Activated CD4-positive, alpha-beta memory T cell treated with anti-CD3 and anti-CD28 coated beads, Interleukin-2, amount 10 ng/mL, durations not matched to agents 7 days and 5 days (primary cell): ENCODE results near the gene CD209. TPM values are rescaled to one million over a fixed set of nuclear protein-coding genes. Genes with fewer than 3 reads are reported as not detected.
"Not testable (repeated sequence)": the region's sequence is repeated elsewhere in the genome, so short reads cannot be mapped to it uniquely, and the experiment has no call there.

ENCODE experiments used
- CTCF ChIA-PET: fragments of 350-600 bp; sonication (Branson Sonifier 250); formaldehyde crosslinking; loops from one replicate; lab custom pipeline; 2021; ENCODE audit warnings: antibody characterized with exemption, inconsistent platforms; lab: Charles Lee
- POLR2A ChIA-PET: fragments of 350-600 bp; sonication (Branson Sonifier 250); formaldehyde crosslinking; loops from one replicate; lab custom pipeline; 2021; ENCODE audit warnings: antibody characterized with exemption; lab: Charles Lee
- DNase-seq: peaks from one replicate; pipeline ENCODE4 v3.0.0-alpha.2; 2020
- H3K27ac Mint-ChIP-seq: one replicate; pipeline ENCODE4 v1.8.0; 2021; ENCODE audit warnings: mild to moderate bottlenecking, mixed read lengths
- H3K27me3 Mint-ChIP-seq: one replicate; pipeline ENCODE4 v1.8.0; 2021; ENCODE audit warnings: mixed read lengths
- H3K36me3 Mint-ChIP-seq: one replicate; pipeline ENCODE4 v1.8.0; 2021; ENCODE audit warnings: low read depth, mixed read lengths
- H3K4me1 Mint-ChIP-seq: one replicate; pipeline ENCODE4 v1.8.0; 2021; ENCODE audit warnings: mixed read lengths
- H3K4me3 Mint-ChIP-seq: one replicate; pipeline ENCODE4 v1.8.0; 2021; ENCODE audit warnings: mild to moderate bottlenecking, mixed read lengths
- H3K9me3 Mint-ChIP-seq: one replicate; pipeline ENCODE4 v1.8.0; 2021; ENCODE audit warnings: mixed read lengths
- total RNA-seq, 2 experiments: library from RNA; stranded (reverse); gene quantifications; one replicate each; pipeline ENCODE4 v1.2.3, GENCODE V29; 2021

The CD209 gene
- total RNA-seq, 2 experiments from 2014 or later, result not detected

DNA sequence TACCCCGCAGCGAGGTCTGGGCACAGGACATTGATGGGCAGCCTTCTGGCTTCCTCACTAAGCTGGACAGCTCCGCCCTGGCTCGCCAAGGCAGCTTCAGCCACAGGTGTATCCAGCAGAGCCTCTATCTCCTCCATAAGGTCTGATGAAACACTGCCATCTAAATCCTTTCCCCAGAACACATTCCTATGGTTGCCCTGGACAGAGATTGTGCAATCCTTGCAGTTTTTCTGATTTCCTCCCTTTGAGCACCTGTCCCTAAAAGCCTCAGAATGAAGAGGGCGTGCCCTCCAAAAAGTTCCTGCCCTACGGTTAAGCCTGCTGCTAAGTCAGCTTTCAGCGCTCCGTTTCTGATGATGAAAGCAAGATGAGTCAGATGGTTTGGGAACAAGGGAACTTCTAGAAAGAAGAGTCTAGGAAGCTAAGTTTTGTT is 36.7 kb upstream of the CD209 start:
- Mint-ChIP-seq H3K27me3 (peaks cover 38% of the 10 kb centered on the region), H3K4me3 (no peak overlapping the region)
- CTCF ChIA-PET, result interaction anchor here (0.6 kb wide), 1 partner anchor 215 kb away, joined by 3 read pairs; no protein-coding TSS in a partner anchor

DNA sequence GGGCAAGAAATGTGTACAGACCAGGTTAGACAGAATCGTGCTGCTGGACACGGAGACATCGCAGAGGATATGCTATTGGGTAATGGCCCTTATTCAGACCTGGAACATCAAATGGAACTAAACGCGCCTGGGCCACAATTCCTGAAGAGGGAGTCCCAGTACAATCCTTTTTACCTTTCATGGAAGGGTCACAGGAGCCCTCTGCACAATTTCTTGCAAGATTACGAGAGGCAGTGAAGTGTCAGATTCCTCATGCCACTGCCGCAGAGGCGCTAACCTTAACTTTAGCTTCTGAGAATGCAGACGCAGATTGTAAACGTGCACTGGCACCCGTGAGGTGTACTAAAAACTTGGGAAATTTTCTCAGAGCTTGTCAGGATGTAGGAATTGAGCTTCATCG is 33.8 kb upstream of the CD209 start:
- Mint-ChIP-seq H3K4me3 (no peak overlapping the region), H3K4me1 (no peaks in the 10 kb centered on the region), H3K9me3 (no peaks in the 10 kb centered on the region), H3K36me3 (no peaks in the 10 kb centered on the region), H3K27ac (no peak overlapping the region), H3K27me3 (peaks cover 31% of the 10 kb centered on the region)
- POLR2A ChIA-PET, result no interaction called here
- CTCF ChIA-PET, result interaction anchor here (2.6 kb wide), 1 partner anchor 100 kb away, joined by 9 read pairs; the partner anchor contains the start of gene TRAPPC5
- DNase-seq, result no peak

More for the DNA sequence above, 36.7 kb upstream of the CD209 start:
- H3K9me3 Mint-ChIP-seq, result no peaks in the 10 kb centered on the region
- H3K4me1 Mint-ChIP-seq, result no peaks in the 10 kb centered on the region
- no peak overlapping the region for H3K27ac Mint-ChIP-seq
- POLR2A ChIA-PET, result no interaction called here
- no peak for DNase-seq
- H3K36me3 Mint-ChIP-seq, result no peaks in the 10 kb centered on the region

DNA sequence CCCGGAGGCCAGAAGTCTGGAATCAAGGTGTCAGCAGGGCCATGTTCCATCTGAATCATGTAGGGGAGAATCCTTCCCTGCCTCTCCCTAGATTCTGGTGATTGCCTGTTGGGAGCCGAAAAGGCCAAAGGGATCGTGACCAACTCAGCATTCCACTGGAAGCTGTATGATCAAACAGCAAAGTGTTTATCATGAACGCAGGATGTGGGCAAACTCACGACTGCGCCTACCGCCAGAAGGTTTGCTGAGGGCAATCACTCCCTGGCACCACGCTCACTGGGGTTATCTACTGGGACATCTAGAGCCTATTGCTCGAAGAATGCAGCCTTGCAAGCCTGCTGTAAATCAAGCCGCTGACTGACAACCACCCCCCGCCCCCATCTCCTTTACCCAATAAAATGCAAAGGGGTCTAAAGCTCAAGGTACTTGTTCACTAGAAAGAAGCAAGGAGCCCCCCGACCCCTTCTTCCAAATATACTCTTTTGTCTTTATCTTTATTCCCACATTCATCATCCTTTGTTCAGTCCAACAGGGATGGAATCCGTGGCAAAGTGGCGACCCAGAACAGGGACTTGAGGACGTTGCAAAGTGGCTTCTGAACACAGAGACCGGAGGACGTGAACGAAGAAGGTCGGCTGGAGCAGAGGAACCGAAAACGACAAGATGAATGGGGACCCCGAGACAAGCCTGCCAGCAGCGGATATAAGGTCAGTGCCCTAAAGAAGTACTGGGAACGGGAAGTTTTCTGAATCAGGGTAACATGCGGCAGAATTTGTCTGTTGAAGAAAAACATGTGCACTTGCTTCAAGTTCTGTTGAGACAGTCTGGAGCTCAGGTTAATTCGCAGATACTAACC is 32.5 kb upstream of the CD209 start:
- DNase-seq, result no peak
- Mint-ChIP-seq H3K4me1 (no peaks in the 10 kb centered on the region), H3K9me3 (no peaks in the 10 kb centered on the region), H3K36me3 (no peaks in the 10 kb centered on the region), H3K27me3 (peaks cover 34% of the 10 kb centered on the region), H3K27ac (no peak overlapping the region), H3K4me3 (no peak overlapping the region)
- ChIA-PET POLR2A (interaction anchor here (1.0 kb wide), 1 partner anchor 15 kb away, joined by 3 read pairs; no protein-coding TSS in a partner anchor), CTCF (interaction anchor here (0.6 to 2.6 kb wide), 2 partner anchors 28 to 99 kb away, joined by 5 to 9 read pairs; partner anchors contain the start of gene TRAPPC5)

DNA sequence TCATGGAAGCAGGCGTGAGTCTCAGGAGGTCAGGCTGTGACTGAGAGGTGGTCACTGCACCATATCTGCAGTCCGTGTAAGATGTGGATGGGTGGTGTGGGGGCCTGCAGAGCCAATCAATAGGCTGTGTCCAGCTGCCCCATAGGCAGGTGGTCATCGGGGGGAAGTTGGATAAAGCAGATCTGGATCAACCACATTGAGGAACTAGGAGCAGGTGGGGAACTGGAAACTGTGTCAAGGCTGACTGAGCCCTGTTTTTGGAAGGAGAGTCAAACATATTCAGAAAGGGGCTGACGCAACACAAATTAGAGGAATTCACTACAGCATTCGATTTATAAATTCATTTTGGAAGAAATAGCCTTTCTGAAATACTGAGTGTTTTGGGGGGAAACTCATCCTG is 30.7 kb upstream of the CD209 start:
- no peaks in the 10 kb centered on the region for H3K9me3 Mint-ChIP-seq

DNA sequence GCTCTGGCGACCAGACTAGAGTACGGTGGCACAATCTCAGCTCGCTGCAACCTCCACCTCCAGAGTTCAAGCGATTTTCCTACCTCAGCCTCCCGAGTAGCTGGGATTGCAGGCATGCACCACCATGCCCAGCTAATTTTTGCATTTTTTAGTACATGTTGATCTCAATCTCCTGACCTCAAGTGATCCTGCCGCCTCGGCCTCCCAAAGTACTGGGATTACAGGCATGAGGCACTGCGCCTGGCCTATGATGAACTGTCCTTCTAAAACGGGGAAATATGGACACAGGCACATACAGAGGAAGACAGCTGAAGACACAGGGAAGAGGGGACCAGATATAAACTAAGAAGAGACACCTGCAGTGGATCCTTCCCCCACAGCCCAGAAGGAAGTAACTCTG is 28.4 kb upstream of the CD209 start:
- no peaks in the 10 kb centered on the region for H3K36me3 Mint-ChIP-seq

More for the DNA sequence above, 30.7 kb upstream of the CD209 start:
- ChIA-PET CTCF (interaction anchor here (1.5 kb wide), 1 partner anchor 97 kb away, joined by 3 read pairs; the partner anchor contains the start of gene TRAPPC5), POLR2A (no interaction called here)
- Mint-ChIP-seq H3K4me3 (no peak overlapping the region), H3K36me3 (no peaks in the 10 kb centered on the region), H3K4me1 (no peaks in the 10 kb centered on the region), H3K27me3 (peaks cover 20% of the 10 kb centered on the region), H3K27ac (no peak overlapping the region)
- no peak for DNase-seq

DNA sequence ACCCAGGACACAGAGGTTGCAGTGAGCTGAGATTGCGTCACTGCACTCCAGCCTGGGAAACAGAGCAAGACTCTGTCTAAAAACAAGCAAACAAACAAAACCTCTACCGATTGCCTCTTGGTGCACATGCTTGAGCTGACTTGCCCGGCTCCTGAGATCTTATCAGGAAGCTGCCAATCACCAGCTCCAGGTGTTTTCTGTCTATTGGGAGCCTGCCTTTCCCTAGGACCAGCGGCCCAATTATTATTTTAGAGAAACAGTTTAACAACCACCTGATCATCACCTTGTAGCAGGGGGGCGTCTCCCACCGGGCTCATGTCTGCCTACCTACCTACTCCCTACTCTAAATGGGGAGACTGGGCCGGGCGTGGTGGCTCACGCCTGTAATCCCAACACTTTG is 26.5 kb upstream of the CD209 start:
- H3K27me3 Mint-ChIP-seq, result peaks cover 23% of the 10 kb centered on the region
- H3K4me1 Mint-ChIP-seq, result peaks cover 12% of the 10 kb centered on the region
- no peak for DNase-seq
- no peak overlapping the region for H3K27ac Mint-ChIP-seq
- H3K4me3 Mint-ChIP-seq, result no peak overlapping the region
- CTCF ChIA-PET, result no interaction called here
- no peaks in the 10 kb centered on the region for H3K36me3 Mint-ChIP-seq
- POLR2A ChIA-PET, result no interaction called here
- no peaks in the 10 kb centered on the region for H3K9me3 Mint-ChIP-seq

More for the DNA sequence above, 28.4 kb upstream of the CD209 start:
- POLR2A ChIA-PET, result no interaction called here
- H3K4me1 Mint-ChIP-seq, result peaks cover 12% of the 10 kb centered on the region
- DNase-seq, result no peak
- CTCF ChIA-PET, result interaction anchor here (0.9 kb wide), 1 partner anchor 24 kb away, joined by 3 read pairs; no protein-coding TSS in a partner anchor
- peaks cover 21% of the 10 kb centered on the region for H3K27me3 Mint-ChIP-seq
- H3K4me3 Mint-ChIP-seq, result no peak overlapping the region
- H3K27ac Mint-ChIP-seq, result no peak overlapping the region
- no peaks in the 10 kb centered on the region for H3K9me3 Mint-ChIP-seq

DNA sequence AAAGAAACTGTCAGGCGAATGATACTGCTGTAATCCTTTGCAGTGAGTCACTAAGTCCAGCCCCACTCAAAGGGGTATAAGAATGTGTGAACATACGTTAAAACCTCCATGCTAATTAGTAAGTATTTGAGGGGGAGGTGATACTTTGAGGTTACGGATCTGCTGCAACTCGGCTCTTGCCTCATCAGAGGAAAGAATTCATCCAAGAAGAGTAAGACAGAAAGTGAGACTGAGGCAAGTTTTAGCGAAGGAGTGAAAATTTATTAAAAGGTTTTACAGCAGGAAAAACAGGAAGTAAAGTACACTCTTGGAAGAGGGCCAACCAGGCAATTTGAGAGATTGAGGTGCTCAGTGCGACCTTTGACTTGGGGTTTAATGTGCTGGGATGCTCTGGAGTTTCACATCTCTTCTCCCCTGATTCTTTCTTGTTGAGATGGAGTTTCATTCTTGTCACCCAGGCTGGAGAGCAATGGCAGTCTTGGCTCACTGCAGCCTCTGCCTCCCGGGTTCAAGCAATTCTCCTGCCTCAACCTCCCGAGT is 25.5 kb upstream of the CD209 start:
- Mint-ChIP-seq H3K36me3 (no peaks in the 10 kb centered on the region), H3K4me3 (no peak overlapping the region), H3K27me3 (peaks cover 21% of the 10 kb centered on the region), H3K9me3 (no peaks in the 10 kb centered on the region), H3K4me1 (peaks cover 12% of the 10 kb centered on the region), H3K27ac (peak overlapping the region; percentile 13)
- CTCF ChIA-PET, result no interaction called here
- DNase-seq, result no peak
- POLR2A ChIA-PET, result no interaction called here

DNA sequence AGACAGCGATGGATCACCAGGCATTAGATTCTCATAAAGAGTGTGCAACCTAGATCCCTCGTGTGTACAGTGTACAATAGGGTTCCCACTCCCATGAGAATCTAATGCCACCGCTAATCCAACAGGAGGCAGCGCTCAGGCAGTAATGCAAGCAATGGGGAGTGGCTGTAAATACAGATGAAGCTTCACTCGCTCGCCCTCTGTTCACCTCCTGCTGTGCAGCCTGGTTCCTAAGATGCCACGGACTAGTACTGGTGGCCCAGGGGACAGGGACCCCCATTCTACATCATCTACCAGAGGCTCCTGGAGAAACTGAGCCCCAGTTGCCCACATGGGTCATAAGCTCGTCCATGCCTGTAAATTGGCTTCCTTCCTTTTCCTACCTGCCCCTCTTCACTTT is 23.7 kb upstream of the CD209 start:
- no peaks in the 10 kb centered on the region for H3K9me3 Mint-ChIP-seq
- peaks cover 12% of the 10 kb centered on the region for H3K4me1 Mint-ChIP-seq
- no peak for DNase-seq
- H3K27ac Mint-ChIP-seq, result no peak overlapping the region
- no peaks in the 10 kb centered on the region for H3K36me3 Mint-ChIP-seq
- no peak overlapping the region for H3K4me3 Mint-ChIP-seq
- POLR2A ChIA-PET, result no interaction called here
- H3K27me3 Mint-ChIP-seq, result peaks cover 17% of the 10 kb centered on the region
- CTCF ChIA-PET, result interaction anchor here (0.7 to 1.2 kb wide), 2 partner anchors 90 to 203 kb away, joined by 3 to 4 read pairs; partner anchors contain the start of gene TRAPPC5

DNA sequence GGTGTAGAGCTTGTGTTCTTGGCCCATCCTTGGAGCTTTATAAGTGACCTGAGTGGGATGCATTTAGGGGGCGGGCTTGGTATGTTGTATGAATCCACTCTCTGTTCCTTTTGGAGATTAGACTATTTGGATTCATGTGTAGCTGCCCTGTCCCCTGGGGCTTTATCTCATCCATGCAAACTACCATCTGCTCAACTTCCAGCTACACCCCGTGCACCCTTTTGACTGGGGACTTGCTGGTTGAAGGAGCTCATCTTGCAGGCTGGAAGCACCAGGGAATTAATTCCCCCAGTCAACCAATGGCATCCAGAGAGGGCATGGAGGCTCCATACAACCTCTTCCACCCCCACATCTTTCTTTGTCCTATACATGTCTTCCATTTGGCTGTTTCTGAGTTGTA is 21.8 kb upstream of the CD209 start:
- Mint-ChIP-seq H3K27ac (no peak overlapping the region), H3K9me3 (no peaks in the 10 kb centered on the region), H3K36me3 (no peaks in the 10 kb centered on the region), H3K27me3 (peaks cover 12% of the 10 kb centered on the region), H3K4me3 (no peak overlapping the region), H3K4me1 (peaks cover 12% of the 10 kb centered on the region)
- DNase-seq, result no peak
- POLR2A ChIA-PET, result no interaction called here
- CTCF ChIA-PET, result no interaction called here

DNA sequence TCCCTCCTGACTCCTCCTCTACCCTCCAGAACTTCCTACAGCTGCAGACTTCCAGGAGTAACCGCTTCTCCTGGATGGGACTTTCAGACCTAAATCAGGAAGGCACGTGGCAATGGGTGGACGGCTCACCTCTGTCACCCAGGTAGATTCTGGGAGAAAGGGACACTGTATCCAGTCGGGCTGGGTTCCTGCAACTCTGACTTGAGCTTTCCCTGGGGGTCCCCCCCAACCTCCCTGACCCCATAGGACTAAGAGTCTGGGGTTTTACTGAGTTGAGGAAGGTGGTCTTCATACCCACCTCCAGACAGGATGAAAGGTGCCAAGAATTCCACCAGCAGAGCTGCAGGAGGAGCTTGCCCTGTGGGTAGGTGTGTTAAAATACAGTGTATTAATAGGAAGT is 20.2 kb upstream of the CD209 start:
- H3K27me3 Mint-ChIP-seq, result peaks cover 19% of the 10 kb centered on the region

DNA sequence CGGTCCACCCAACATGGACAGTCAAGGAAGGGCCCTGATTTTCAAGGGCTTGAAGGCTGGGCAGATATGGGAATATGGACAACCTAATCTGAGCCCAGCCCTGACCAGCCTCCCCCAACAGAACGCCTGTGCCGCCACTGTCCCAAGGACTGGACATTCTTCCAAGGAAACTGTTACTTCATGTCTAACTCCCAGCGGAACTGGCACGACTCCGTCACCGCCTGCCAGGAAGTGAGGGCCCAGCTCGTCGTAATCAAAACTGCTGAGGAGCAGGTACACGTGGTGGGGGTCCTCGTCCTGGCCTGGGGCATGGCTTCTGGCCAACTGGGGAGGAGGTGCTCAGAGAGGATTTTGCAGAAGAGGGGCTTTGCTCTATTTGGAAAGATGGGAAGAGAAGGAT is 19.2 kb upstream of the CD209 start:
- POLR2A ChIA-PET, result no interaction called here
- H3K9me3 Mint-ChIP-seq, result no peaks in the 10 kb centered on the region
- no peak overlapping the region for H3K27ac Mint-ChIP-seq
- peaks cover 16% of the 10 kb centered on the region for H3K27me3 Mint-ChIP-seq
- H3K4me1 Mint-ChIP-seq, result no peaks in the 10 kb centered on the region
- DNase-seq, result no peak
- no peak overlapping the region for H3K4me3 Mint-ChIP-seq
- no peaks in the 10 kb centered on the region for H3K36me3 Mint-ChIP-seq
- CTCF ChIA-PET, result no interaction called here

More for the DNA sequence above, 20.2 kb upstream of the CD209 start:
- CTCF ChIA-PET, result interaction anchor here (0.6 kb wide), 1 partner anchor 87 kb away, joined by 3 read pairs; the partner anchor contains the start of gene TRAPPC5
- no peak for DNase-seq
- POLR2A ChIA-PET, result no interaction called here
- H3K9me3 Mint-ChIP-seq, result no peaks in the 10 kb centered on the region
- H3K4me1 Mint-ChIP-seq, result peaks cover 6% of the 10 kb centered on the region
- H3K36me3 Mint-ChIP-seq, result no peaks in the 10 kb centered on the region
- H3K4me3 Mint-ChIP-seq, result no peak overlapping the region
- no peak overlapping the region for H3K27ac Mint-ChIP-seq

DNA sequence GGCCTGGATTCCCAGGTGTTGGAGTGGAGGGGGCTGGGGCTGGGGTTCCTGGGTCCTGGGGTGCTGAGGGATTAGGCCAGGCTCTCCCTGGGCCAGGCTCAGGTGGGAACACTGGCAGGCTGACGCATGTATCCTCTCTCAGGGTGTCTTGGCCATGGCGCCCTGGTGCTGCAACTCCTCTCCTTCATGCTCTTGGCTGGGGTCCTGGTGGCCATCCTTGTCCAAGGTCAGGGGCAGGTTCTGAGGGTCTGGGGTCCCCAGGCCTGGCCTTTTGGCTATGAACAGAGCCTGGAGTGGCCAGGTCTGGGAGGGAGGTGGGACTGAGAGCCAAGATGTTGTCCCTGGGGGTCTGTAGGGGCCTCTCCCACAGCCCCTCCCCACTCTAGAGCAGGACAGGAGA is 17.7 kb upstream of the CD209 start:
- H3K9me3 Mint-ChIP-seq, H3K27ac Mint-ChIP-seq, H3K4me1 Mint-ChIP-seq, POLR2A ChIA-PET, H3K36me3 Mint-ChIP-seq, CTCF ChIA-PET, DNase-seq, H3K4me3 Mint-ChIP-seq: not testable (repeated sequence)
- peaks cover 12% of the 10 kb centered on the region for H3K27me3 Mint-ChIP-seq

DNA sequence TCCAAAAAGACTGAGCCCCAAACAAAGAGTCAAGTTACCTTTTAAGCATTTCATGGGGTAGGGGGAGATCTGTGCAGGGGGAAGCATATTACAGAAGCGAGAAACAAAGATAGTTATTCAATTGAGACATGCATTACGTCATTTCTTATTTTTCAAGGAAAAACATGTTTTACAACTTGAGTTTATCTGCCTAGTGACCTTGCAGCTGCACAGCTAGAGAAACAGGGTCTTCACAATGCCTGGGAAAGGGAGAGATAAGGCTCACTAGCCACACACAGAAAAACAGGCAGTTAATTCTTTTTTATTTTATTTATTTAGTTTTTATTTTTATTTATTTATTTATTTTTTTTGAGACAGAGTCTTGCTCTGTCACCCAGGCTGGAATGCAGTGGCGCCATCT is 16.8 kb upstream of the CD209 start:
- H3K4me1 Mint-ChIP-seq, H3K27me3 Mint-ChIP-seq, H3K4me3 Mint-ChIP-seq, POLR2A ChIA-PET, H3K27ac Mint-ChIP-seq, H3K9me3 Mint-ChIP-seq, CTCF ChIA-PET, DNase-seq, H3K36me3 Mint-ChIP-seq: not testable (repeated sequence)
